ENCODE data around the gene DLX3.
"Not testable (repeated sequence)": the region's sequence is repeated elsewhere in the genome, so short reads cannot be mapped to it uniquely, and the experiment has no call there.

The DLX3 gene

GRCh38 chr17:49995055-49995738 lies at the start of gene DLX3:
DLX3 (minus strand) TSS chr17:49995224; CDS start chr17:49994998, 226 bp downstream.
- peak; percentile 77 for DNase-seq

GRCh38 chr17:50044483-50044882 lies 49.5 kb upstream of the DLX3 start:
- DNase-seq = no peak

- DNase-seq = no peak
These were observed 48.5 kb upstream of the DLX3 start for GRCh38 chr17:50043290-50044148.

- DNase-seq = no peak
These were observed 47.2 kb upstream of the DLX3 start for GRCh38 chr17:50042211-50042610.

GRCh38 chr17:50040496-50040895 lies 45.5 kb upstream of the DLX3 start:
- DNase-seq = not testable (repeated sequence)

- DNase-seq = no peak
These were observed 44.0 kb upstream of the DLX3 start for GRCh38 chr17:50039058-50039457.

GRCh38 chr17:50037321-50038107 lies 42.5 kb upstream of the DLX3 start:
- DNase-seq = no peak

GRCh38 chr17:50036455-50037261 lies 41.6 kb upstream of the DLX3 start:
- DNase-seq = no peak

- DNase-seq = no peak
These were observed 40.9 kb upstream of the DLX3 start for GRCh38 chr17:50035945-50036344.

GRCh38 chr17:50035421-50035879 lies 40.4 kb upstream of the DLX3 start:
- no peak for DNase-seq

GRCh38 chr17:50034498-50035364 lies 39.7 kb upstream of the DLX3 start:
- DNase-seq = no peak

GRCh38 chr17:50033316-50033715 lies 38.3 kb upstream of the DLX3 start:
- DNase-seq = no peak

GRCh38 chr17:50029185-50029584 lies 34.2 kb upstream of the DLX3 start:
- no peak for DNase-seq

GRCh38 chr17:50028736-50029120 lies 33.7 kb upstream of the DLX3 start:
- DNase-seq = no peak

GRCh38 chr17:50027881-50028735 lies 33.1 kb upstream of the DLX3 start:
- no peak for DNase-seq

GRCh38 chr17:50027172-50027880 lies 32.3 kb upstream of the DLX3 start:
- no peak for DNase-seq

GRCh38 chr17:50026837-50027171 lies 31.8 kb upstream of the DLX3 start:
- peak; percentile 9 for DNase-seq

- no peak for DNase-seq
These were observed 31.1 kb upstream of the DLX3 start for GRCh38 chr17:50026046-50026675.

GRCh38 chr17:50024808-50025207 lies 29.8 kb upstream of the DLX3 start:
- DNase-seq = no peak

Measured in DMS 273 treated with DMSO at 0.1 percent for 48 hours (cell line).